NCI-H524 treated with DMSO at 0.1 percent for 48 hours (cell line): ENCODE measurements around the gene SUCLG2.

Experiments used
- DNase-seq: peaks from one replicate; lab custom pipeline; 2025; lab: John Stamatoyannopoulos, UW

SUCLG2 gene

DNA sequence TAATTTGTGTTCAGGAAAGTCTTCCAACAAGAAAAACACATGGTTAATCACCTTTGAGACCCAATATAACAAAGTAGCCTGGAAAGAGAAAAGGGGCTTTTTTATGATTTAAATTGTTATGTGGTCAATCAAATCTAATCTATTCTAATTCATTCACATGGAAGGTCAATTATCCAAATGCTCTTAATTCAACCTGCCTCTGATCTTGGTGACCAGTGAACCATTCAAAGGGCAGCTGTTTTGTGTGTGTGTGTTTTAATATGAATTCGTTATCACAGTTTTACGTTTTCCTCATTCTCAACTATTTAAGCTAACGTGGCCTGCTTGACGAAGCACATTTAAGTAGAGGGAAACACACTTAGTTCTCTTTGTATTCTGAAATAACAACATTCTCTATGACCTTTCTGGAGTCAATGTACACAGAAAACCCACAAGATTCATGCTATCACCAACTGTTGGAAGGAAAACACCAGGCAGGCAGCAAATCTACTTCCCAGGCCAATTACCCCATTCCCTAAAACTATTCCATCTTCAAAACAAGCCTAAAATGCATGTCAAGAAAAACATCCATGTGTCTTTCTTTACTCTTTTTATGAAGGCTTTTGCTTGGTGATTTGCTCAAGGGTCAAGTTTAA, 195.4 kb downstream of the SUCLG2 start:
- DNase-seq = peak; percentile 53

DNA sequence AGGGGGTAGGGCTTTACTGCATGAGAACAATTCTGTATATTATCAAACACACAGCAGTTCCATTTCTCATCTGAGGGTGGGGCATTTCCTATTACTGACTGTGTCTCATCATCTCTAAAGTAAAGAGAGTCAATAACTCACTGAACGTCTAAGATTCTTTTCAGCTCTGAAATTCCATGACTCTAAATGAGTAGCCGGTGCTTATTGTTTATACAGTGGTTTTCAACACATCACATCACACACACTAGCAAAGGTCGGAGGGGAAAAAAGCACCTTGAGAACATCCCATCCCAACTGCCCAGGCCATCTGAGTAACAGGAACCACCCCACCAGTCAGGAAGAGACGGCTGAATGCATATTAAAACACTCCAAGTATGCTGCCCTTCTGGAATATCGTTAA, 196.0 kb downstream of the SUCLG2 start:
- DNase-seq = peak; percentile 37

DNA sequence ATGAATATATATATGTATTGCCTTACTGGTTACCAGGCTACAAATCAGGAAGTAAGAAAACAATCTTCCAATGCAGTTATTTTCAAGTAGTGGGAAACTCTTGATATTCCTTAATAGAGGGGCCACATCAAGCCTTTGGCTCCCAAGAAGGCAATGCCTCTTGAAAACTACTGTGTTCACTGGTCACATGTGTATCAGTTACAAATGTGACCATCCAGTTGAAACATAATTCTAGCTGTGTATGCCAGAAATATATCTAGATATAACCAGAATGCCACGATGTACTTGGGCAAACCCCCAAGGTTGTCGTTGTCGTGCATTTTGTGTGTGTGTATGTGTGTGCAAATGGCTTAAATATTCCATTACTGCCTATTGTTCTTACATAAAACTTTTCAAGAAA, 200.8 kb downstream of the SUCLG2 start:
- no peak for DNase-seq

DNA sequence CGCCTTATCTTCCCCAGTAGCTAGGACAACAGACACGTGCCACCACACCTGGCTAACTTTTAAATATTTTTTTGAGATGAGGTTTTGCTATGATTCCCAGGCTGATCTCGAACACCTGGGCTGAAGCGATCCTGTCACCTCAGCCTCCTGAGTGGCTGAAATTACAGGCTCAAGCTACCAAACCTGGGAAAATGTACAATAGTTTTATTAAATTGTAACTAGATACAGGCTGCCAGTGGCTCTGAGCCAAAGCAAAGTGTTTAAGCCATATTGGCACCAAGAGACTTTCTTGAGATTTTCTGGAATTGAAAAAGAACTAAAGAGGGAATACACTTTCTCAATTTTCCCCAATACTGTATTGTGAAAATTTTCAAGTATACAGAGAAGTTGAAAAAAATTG, 204.3 kb downstream of the SUCLG2 start:
- no peak for DNase-seq

DNA sequence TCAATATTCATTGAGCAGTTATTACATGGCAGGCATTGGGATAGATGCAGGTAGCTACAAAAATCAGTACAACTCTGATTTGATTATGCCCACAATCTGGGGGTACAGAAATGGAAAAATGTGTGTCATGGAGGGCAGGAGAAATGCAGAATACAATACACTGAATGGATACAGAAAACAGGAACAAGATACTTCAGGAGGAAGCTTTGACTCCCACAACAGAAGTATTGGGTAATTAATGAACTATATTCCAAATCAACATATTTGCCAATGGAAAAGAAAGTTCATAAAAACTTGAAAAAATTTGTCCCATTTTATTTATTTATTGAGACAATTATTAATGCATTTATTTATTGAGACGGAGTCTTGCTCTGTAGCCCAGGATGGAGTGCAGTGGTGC, 207.0 kb downstream of the SUCLG2 start:
- DNase-seq = no peak

DNA sequence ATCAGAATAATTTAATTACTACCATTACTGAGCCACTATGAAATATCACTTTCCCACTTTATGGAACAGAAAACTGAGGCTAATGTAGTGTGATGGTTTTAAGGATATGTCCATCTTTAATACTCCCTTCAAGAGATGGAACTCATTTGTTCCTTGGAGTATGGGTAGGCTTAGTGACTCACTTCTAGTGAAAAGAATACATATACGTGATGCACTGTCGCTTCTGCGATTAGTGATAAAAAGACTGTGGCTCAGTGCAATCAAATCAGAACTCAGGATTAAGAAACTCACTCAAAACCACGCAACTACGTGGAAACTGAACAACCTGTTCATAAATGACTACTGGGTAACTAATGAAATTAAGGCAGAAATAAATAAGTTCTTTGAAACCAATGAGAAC, 216.6 kb downstream of the SUCLG2 start:
- no peak for DNase-seq

DNA sequence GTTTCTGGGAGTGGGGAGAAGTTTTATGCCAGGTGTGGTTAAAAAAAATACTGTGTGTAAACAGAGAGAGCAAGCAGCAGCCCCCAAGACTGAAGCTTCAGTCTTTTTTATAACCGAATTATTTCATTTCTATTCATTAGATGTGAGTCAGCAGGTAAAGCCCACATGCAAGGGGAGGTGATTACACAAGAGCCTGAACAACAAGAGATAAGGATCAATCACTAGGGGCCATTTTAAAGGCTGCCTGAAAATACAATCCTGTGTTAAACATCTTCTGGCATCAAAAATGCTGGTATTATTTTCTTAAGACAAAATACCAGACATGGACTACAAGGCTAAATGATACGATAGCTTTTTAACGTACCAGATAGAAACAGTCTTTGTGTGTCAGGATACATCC, 217.3 kb downstream of the SUCLG2 start:
- no peak for DNase-seq

DNA sequence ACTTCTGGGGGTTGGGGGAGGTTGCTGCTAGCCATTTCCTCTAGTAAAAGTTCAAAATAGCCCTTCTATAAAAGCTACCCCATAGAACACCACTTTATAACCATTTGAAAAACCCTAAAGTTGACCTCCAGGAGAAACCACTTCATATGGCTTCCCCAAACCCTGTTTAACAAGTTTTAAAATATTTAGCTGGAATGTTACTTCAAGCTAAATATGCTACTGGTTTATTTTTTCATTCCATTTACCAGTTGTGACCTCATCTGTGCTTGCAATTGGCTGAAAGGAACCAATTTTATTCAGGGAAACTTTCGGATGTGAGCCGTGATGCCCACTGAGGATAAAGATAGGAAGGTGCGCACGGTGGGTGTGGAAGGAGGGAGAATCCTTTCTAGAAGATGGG, 221.3 kb downstream of the SUCLG2 start:
- no peak for DNase-seq

DNA sequence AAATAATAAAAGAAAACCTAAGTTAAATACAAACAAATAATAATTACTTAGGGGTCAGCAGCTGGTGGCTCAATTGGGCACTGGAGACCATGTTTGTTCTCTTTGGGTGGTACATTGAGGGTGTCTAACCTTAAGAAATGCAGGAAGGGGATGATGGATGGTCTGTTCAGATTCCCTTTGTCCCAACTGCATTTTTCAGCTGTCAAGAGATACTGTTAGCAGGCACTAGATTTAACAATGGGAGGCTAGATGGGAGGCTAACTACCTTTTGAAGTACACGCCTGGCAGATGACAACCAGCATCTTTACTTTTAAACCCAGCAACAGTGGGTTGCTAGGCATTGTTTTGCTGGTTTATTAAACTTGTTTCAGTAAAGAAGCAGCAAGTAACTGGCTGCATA, 222.5 kb downstream of the SUCLG2 start:
- no peak for DNase-seq

DNA sequence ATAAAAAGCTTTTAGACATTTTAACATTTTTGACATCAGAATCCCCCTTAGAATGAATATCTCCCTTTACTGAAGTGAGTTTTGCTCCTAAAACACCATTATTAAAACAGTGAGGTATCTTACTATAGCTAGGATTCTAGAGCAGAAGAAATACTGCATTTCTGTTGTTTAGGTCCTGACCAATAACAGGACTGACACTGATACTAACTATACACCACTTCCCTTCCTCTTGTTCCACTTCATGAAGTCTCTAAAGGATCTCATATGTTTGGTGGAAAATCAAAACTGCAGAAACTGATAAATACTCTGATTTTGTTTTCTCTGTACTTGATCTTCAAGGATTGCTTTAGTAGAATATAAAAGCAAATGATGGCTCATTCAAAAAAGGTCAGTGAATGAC, 230.7 kb downstream of the SUCLG2 start:
- no peak for DNase-seq

DNA sequence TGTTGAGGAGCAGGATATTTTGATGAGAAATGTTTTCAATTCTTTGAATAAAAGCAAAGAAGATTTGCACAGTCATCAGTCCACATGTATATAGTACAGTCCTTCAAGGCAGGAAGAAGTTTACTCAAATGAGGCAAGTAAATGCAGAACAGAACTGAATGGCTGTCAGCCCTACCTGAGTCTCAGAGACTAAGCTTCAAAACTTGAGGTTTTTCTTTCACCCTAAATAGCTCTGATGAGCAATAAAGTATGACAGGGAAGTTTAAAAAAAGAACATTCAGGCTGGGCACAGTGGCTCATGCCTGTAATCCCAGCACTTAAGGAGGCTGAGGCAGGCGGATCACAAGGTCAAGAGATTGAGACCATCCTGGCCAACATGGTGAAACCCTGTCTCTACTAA, 232.5 kb downstream of the SUCLG2 start:
- DNase-seq = no peak

DNA sequence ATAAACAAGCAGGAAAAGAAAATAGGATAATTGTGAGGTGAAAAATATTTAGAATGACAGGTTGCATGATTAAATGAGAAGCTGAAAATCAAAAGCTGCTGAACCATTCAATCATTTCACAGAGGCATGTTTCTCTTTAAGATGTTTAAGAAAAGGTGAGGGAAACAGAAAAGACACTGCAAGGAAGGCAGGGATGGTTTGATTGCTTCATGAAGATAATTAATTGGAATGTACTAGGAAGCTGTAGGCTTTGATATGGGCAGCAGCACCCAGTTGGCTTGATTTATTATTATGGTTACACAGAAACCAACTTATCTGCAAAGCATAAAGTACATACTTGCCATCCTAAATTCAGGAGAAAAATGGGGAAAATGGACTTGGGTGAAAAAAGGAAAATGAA, 234.6 kb downstream of the SUCLG2 start:
- DNase-seq = no peak

DNA sequence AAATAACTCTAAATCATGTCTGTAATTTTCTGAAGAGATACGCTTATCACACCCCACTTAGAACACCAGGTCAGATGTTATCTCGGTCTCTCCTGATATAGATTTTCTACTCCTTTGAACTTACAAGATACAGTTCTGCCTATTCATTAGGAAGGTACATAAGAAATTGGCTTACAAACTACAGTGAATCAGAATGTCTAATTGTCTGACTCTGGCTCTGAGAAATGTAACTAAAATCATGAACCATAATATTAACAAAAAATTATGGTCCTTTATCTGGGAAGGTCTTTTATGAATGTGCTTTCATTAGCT, 235.2 kb downstream of the SUCLG2 start:
- DNase-seq = no peak

DNA sequence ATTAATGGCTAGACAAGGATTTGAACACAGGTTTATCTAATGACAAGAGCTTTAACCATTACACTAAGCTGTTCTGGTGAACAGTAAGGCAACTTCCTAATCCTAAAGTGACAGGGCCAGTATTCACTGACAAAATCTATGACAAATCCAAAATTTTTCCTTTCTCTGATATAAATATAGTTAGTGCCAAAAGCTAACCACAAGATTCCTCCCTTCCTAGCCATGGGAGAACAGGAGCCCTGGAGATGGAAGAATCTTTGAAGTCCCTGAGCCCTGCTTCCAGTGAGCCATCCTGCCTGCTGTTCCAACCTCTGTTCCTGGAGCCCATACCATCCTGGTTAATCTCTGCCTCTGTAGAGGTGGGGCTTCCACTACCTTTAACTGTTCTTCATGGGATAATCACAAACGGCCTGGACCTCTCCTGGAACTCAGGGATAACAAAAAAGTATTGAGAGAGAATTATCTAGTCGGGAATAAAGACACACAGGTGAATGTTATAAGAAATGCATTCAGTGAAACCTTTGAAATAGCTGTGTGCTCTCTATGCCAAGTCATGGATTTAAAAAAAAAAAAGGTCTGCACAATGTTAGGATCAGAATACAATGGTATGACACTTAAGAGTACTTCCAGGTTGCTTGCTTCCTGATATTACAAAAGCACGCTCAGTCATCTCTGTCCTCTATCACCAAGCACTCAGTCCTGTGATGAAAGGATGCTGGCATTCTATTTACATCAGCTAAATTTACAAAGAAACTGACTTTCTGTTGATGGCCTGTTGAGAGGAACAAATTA, 235.8 kb downstream of the SUCLG2 start:
- no peak for DNase-seq

DNA sequence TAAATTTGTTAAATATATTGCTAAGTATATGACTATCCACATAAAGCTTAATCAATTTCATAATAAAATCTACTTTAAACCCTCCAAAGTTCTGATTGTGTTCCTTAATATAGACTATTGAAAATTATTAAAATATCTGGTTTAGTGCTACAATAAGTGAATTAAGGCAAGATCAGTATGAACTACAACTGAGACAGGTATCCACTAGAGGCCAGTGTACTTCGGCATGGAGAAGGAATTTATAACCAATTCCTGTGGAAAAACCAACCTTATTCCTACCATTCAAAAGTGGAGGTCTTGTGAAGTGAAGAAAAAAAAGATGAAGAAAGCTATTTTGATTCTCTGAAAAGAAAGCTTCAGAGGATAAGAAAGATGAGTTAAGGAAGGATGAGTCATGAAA, 237.7 kb downstream of the SUCLG2 start:
- no peak for DNase-seq

DNA sequence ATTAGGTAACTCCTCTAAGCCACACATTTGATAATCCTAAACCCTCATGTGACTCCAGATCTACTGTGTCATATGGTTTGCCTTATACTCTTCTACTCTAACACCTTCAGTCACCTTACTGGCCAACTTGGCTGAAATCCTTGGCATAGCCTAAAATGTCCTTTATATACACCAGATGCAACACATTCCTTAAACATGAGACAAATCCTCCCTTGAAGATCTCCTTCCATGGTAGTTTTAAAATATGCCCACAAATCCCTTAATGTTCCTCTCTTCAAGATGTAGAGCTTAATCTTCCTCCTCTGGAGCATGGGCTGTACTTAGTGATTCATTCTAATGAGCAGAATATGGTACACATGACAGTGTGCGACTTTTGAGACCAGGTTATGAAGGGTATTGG, 238.9 kb downstream of the SUCLG2 start:
- no peak for DNase-seq

DNA sequence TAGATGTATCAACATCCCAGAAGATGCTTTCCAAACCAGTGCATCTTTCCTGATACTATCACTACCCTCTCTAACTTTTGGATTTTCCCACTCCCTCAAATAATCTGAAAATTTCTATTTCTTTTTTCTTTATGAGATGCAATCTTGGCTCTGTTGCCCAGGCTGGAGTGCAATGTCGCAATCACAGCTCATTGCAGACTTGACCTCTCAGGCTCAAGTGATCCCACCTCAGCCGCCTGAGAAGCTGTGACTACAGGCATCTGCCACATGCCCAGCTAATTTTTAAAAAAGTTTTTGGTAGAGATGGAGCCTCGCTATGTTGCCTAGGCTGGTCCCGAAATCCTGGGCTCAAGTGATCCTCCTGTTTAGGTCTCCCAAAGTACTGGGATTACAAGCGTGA, 239.7 kb downstream of the SUCLG2 start:
- no peak for DNase-seq

DNA sequence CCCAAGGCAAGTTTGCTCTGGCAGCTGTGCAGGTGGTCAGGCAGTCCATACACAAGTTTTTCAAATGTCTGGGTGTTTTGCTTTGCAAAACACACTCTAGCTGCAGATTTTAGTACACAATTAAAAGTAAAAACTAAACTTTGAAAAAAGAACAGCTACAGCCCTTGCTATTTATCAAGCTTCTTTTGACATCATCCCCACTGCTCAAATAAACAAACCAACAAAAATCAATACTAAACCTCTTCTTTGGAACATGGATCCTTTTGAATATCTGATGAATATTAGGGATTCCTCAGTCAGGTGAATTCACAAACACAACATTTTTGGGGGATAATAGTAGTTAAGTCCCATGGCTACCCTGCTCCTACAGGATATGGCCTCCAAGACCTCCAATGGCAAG, 249.2 kb downstream of the SUCLG2 start:
- no peak for DNase-seq

DNA sequence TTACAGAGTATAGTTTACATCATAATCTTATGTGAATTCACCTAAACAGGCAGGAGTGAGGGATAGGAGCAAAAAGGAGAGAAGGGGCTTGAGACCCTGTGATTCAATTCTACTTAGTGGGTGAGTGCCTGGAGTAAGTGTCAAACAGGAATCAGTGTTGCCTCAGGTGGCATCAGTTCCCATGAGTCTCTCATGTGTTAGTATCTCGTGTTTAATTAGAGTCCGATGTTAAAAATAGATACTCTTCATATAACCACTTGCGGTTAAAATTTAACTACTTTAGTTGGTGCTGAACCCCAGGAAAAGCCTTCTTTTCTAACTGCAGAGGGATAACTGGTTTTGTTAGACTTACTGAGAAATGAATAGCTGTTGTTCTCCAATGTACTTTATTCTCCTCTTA, 251.5 kb downstream of the SUCLG2 start:
- no peak for DNase-seq

DNA sequence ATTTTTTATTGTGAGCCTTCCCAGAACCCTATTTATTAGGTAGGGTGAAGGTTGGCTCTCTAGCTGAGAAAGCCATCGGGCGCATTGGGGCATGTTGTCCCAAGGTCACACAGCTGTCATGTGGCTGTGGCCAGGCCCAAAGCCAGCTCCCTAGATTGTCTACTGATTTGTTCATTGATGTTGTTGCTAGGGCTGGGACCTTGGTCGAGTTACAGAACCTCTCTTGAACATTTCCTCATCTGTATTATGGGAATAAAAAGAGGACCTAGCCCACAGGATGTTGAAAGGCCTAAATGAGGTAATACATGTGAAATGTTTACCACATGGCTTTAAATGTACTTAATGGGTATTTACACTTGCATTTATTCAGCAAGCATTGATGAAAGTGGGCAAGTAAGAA, 252.5 kb downstream of the SUCLG2 start:
- DNase-seq = no peak

DNA sequence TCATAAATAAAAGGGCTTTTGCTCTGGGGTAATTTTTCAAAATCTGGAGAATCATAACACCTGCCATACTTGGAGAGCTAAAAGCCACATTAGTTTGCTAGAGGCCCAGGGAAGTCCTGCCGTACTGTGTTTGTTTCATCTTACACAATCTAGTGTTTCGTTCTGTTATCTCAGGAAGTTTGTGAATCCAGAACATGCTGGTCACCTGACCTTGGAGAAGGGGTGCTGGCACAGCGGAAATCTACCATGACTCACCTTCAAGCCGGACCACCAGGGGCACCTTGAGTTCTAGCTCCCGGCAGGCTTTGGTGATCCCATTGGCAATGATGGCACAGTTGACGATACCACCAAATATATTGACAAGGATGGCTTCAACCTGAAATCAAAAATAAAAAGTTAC, 253.9 kb downstream of the SUCLG2 start:
- no peak for DNase-seq

DNA sequence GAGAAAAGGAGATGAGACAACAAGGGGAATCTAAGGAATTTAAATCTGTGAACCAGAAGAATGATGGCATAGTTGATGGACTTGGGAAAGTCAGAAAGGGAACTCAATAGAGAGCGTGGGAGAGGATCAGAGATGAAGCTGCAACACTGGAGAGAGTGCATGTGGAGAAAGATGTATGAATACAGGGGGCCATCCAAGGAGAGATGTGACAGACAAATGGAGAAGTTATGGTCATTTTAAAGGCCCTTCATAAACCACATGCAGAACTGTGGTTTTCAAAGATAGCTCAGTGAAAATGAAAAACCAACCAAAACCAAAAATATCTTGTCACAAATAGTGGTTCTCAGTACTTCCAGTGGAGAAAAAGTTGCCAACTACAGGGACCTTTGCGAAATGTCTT, 265.2 kb downstream of the SUCLG2 start:
- DNase-seq = no peak

DNA sequence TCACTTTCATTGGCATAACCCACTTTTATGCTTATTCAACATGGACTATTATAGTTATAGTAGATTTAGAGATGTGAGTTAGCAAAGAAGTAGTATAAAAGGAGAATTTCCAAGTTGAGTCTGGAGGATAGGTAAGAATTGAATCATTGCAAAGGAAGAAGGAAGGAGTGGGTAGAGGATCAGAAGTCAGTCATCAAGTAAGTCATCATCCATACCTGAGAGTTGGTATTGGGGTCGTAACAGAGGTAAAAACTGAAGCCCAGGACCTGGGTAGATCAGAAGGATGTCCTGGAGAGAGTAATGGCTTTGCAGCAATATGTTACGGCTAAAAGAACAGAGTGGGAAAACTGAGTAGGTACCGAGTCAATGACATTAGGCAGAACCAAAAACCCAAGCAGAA, 265.7 kb downstream of the SUCLG2 start:
- DNase-seq = no peak

DNA sequence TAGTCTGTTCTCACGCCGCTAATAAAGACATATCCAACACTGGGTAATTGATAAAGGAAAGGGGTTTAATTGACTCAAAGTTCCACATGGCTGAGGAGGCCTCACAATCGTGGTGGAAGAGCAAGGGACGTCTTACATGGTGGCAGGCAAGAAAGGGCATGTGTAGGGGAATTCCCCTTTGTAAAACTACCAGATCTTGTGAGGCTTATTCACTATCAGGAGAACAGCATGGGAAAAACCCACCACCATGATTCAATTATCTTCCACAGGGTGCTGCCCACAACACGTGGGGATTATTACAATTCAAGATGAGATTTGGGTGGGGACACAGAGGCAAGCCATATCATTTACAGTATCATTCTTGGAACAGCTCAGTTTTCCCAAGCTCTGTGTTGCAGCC, 268.0 kb downstream of the SUCLG2 start:
- no peak for DNase-seq
